SK-N-SH (cell line): ENCODE results near the gene FKBP2. TPM values are rescaled to one million over a fixed set of nuclear protein-coding genes. Genes with fewer than 3 reads are reported as not detected.

ENCODE experiments used
- CTCF ChIA-PET: fragments of 300-600, 350-600 bp; formaldehyde crosslinking; extraction: SDS; loops from one replicate; lab custom pipeline; 2021; lab: Yijun Ruan, JAX
- POLR2A ChIA-PET: fragments of 350-600 bp; sonication (Branson Sonifier 250); formaldehyde crosslinking; extraction: SDS; loops from one replicate; lab custom pipeline; 2020; ENCODE audit warnings: antibody characterized with exemption, inconsistent platforms; lab: Yijun Ruan, JAX
- DNase-seq: peaks from one replicate; pipeline ENCODE4 v3.0.0; 2012
- H2AFZ ChIP-seq: fragments of 200-600 bp; sonication (generic); 2 replicates; pipeline ENCODE4 v1.8.1; 2016; ENCODE audit warnings: antibody characterized with exemption, mild to moderate bottlenecking, low read depth
- H3F3A ChIP-seq: fragments of 200-600 bp; sonication (generic); replicated peaks from 2 replicates; pipeline ENCODE3; 2016; ENCODE audit warnings: antibody characterized with exemption, mild to moderate bottlenecking; ENCODE audit not compliant: insufficient read depth
- H3K27ac ChIP-seq, 2 experiments: fragments of 200-500 bp in 1 of 2; fragments of 200-600 bp in 1 of 2; sonication (Bioruptor generic) in 1 of 2; sonication (generic), shearing (Covaris generic) in 1 of 2; 2 replicates each; pipeline versions ENCODE4 v1.5.1 to v1.6.1; 2014 to 2016; ENCODE audit warnings: low read depth in 2 of 2, inconsistent platforms in 1 of 2, low read length in 1 of 2, mild to moderate bottlenecking in 1 of 2, mixed read lengths in 1 of 2
- H3K27me3 ChIP-seq: fragments of 200-600 bp; sonication (generic), shearing (Covaris generic); 2 replicates; pipeline ENCODE4 v1.6.1; 2016; ENCODE audit warnings: mixed run types; ENCODE audit not compliant: insufficient read depth
- H3K36me3 ChIP-seq, 2 experiments: fragments of 200-500 bp in 1 of 2; fragments of 200-600 bp in 1 of 2; sonication (Bioruptor generic) in 1 of 2; sonication (generic) in 1 of 2; replicated peaks in 1 of 2; 2 replicates each; pipeline versions ENCODE3 to v1.5.1; 2014 to 2016; ENCODE audit warnings: low read length in 1 of 2, mild to moderate bottlenecking in 1 of 2; ENCODE audit not compliant: insufficient read depth in 2 of 2, control insufficient read depth in 1 of 2
- H3K4me1 ChIP-seq, 2 experiments: fragments of 200-500 bp in 1 of 2; fragments of 200-600 bp in 1 of 2; sonication (Bioruptor generic) in 1 of 2; sonication (generic), shearing (Covaris generic) in 1 of 2; 2 replicates each; pipeline versions ENCODE4 v1.5.1 to v1.6.1; 2014 to 2016; ENCODE audit warnings: low read depth in 1 of 2, low read length in 1 of 2, mixed run types in 1 of 2; ENCODE audit not compliant: insufficient read depth in 2 of 2, control insufficient read depth in 1 of 2
- H3K4me2 ChIP-seq: fragments of 200-600 bp; sonication (generic), shearing (Covaris generic); 2 replicates; pipeline ENCODE4 v1.6.1; 2017; ENCODE audit warnings: mixed run types
- H3K4me3 ChIP-seq, 2 experiments: fragments of 200-500 bp in 1 of 2; fragments of 200-600 bp in 1 of 2; sonication (Bioruptor generic) in 1 of 2; sonication (generic), shearing (Covaris generic) in 1 of 2; 2 replicates each; pipeline versions ENCODE4 v1.5.1 to v1.8.1; 2014 to 2016; ENCODE audit warnings: low read depth in 2 of 2, inconsistent platforms in 1 of 2, low read length in 1 of 2, mild to moderate bottlenecking in 1 of 2, mixed read lengths in 1 of 2, moderate library complexity in 1 of 2
- H3K79me2 ChIP-seq: fragments of 200-600 bp; sonication (generic); 2 replicates; pipeline ENCODE4 v1.8.1; 2017; ENCODE audit warnings: mild to moderate bottlenecking; ENCODE audit not compliant: insufficient read depth
- H3K9ac ChIP-seq: fragments of 200-600 bp; sonication (generic); 2 replicates; pipeline ENCODE4 v1.6.1; 2017; ENCODE audit warnings: mixed run types
- H3K9me2 ChIP-seq: fragments of 200-600 bp; sonication (generic); 2 replicates; pipeline ENCODE4 v1.6.1; 2017; ENCODE audit warnings: mixed run types
- H3K9me3 ChIP-seq: fragments of 200-600 bp; sonication (generic); 2 replicates; pipeline ENCODE4 v1.6.1; 2017; ENCODE audit warnings: mixed run types, mild to moderate bottlenecking, moderate library complexity
- H4K20me1 ChIP-seq: fragments of 200-600 bp; sonication (generic); 2 replicates; pipeline ENCODE4 v1.6.1; 2017; ENCODE audit warnings: mild to moderate bottlenecking, mixed run types; ENCODE audit not compliant: insufficient read depth
- EP300 ChIP-seq, 2 experiments: IDR thresholded peaks; 2 replicates each; pipeline versions ENCODE4 v1.4.0 to v1.6.1; 2012; ENCODE audit warnings: borderline replicate concordance in 1 of 2, low read depth in 1 of 2, low read length in 1 of 2
- GABPA ChIP-seq: IDR thresholded peaks from 2 replicates; pipeline ENCODE4 v1.4.0; 2012; ENCODE audit warnings: low read depth, mild to moderate bottlenecking
- MEF2A ChIP-seq: IDR thresholded peaks from 2 replicates; pipeline ENCODE4 v1.4.0; 2012; ENCODE audit warnings: low read depth, borderline replicate concordance
- MXI1 ChIP-seq: IDR thresholded peaks from 2 replicates; pipeline ENCODE4 v1.6.1; 2012; ENCODE audit warnings: mild to moderate bottlenecking, low read depth, low read length, improper control_type of control experiment
- NFIC ChIP-seq: IDR thresholded peaks from 2 replicates; pipeline ENCODE4 v1.4.0; 2012; ENCODE audit warnings: borderline replicate concordance
- SMC3 ChIP-seq: IDR thresholded peaks from 2 replicates; pipeline ENCODE4 v1.6.1; 2012; ENCODE audit warnings: low read depth, low read length, improper control_type of control experiment
- TEAD4 ChIP-seq: IDR thresholded peaks from 2 replicates; pipeline ENCODE4 v1.4.0; 2012; ENCODE audit warnings: mild to moderate bottlenecking, borderline replicate concordance; ENCODE audit not compliant: insufficient read depth
- WGBS: methylation state at CpG from one replicate; pipeline ENCODE4 v1.1.6; 2017; ENCODE audit warnings: low lambda C conversion rate; 5-methylcytosine and 5-hydroxymethylcytosine counted together
- polyA plus RNA-seq, 3 experiments: library from polyadenylated mRNA; depleted of rRNA; stranded (reverse); fragments of >200 nt; gene quantifications; 2 replicates each; pipeline ENCODE4 v1.2.3, GENCODE V29; 2012
- TF ChIP-seq, protein P1 (sequence below): fragments of 150-350 bp; IDR thresholded peaks from 2 replicates; pipeline ENCODE4 v1.6.1; 2016; ENCODE audit warnings: mild to moderate bottlenecking, low read depth, low read length
- TF ChIP-seq, protein P2 (sequence below): fragments of 200-600 bp; sonication (generic); IDR thresholded peaks from 2 replicates; pipeline ENCODE4 v1.6.1; 2017; ENCODE audit warnings: antibody characterized with exemption, mild to moderate bottlenecking, moderate library complexity
- TF ChIP-seq, protein P3 (sequence below): fragments of 150-350 bp; IDR thresholded peaks from 2 replicates; pipeline ENCODE4 v1.6.1; 2017; ENCODE audit warnings: antibody characterized with exemption, low read length, low read depth, borderline replicate concordance
- TF ChIP-seq, protein P4 (sequence below): IDR thresholded peaks from 2 replicates; pipeline ENCODE4; 2012
- TF ChIP-seq, protein P5 (sequence below): IDR thresholded peaks from 2 replicates; pipeline ENCODE4 v1.6.1; 2012; ENCODE audit warnings: mild to moderate bottlenecking, low read depth, low read length, moderate library complexity

FKBP2 gene
- polyA plus RNA-seq, 1 of the 3 experiments (the other 2 are of a cell fraction) = 127 TPM

DNA sequence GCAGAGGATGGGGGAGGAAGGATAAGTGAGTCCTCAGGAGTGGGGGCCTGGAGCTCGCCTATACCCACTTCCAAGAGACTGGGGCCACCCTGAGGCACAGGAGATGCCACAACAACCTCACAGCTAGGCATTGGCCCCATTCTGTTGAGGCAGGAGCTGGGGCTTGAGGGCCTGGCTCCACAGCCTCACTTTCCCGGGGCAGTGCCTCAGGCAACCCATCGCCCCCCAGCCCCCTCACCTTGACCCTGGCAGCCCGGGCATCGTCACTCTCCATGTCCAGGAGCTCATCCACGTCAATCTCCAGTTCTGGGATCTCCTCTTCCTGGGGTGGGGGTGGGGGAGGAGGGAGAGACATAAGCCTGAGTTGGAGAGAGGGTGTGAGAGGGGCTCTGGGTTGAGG lies 4.1 kb downstream of the FKBP2 start (continued):
- TF ChIP-seq, protein P1, sequence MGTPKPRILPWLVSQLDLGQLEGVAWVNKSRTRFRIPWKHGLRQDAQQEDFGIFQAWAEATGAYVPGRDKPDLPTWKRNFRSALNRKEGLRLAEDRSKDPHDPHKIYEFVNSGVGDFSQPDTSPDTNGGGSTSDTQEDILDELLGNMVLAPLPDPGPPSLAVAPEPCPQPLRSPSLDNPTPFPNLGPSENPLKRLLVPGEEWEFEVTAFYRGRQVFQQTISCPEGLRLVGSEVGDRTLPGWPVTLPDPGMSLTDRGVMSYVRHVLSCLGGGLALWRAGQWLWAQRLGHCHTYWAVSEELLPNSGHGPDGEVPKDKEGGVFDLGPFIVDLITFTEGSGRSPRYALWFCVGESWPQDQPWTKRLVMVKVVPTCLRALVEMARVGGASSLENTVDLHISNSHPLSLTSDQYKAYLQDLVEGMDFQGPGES = no peak
- no peak for TF ChIP-seq TEAD4
- TF ChIP-seq, protein P2, sequence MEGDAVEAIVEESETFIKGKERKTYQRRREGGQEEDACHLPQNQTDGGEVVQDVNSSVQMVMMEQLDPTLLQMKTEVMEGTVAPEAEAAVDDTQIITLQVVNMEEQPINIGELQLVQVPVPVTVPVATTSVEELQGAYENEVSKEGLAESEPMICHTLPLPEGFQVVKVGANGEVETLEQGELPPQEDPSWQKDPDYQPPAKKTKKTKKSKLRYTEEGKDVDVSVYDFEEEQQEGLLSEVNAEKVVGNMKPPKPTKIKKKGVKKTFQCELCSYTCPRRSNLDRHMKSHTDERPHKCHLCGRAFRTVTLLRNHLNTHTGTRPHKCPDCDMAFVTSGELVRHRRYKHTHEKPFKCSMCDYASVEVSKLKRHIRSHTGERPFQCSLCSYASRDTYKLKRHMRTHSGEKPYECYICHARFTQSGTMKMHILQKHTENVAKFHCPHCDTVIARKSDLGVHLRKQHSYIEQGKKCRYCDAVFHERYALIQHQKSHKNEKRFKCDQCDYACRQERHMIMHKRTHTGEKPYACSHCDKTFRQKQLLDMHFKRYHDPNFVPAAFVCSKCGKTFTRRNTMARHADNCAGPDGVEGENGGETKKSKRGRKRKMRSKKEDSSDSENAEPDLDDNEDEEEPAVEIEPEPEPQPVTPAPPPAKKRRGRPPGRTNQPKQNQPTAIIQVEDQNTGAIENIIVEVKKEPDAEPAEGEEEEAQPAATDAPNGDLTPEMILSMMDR = no peak
- no peak for TF ChIP-seq MEF2A
- no peak for TF ChIP-seq MXI1

DNA sequence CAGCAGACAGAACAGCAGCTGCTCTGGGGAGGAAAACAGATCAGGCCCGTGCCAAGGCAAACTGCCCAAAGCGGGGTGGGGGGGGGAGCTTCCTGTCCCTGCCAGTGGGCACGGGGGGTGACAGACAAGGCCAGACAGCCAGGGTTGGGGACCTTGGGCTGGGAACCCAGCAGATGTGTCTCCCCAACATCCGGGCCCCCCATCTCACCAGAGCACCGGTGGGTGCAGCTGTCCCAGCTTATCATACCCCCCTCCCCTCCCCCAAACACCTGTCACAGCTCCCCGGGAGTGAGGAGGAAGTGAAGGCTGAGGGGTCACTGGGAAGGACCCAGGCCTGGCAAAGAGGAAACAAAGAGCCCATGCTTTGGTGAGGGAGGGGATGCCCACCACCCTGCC lies 4.5 kb downstream of the FKBP2 start:
- no peaks in the 10 kb centered on the region for H4K20me1 ChIP-seq
- H3K27me3 ChIP-seq = no peaks in the 10 kb centered on the region
- H3K36me3 ChIP-seq = peaks cover 10 to 14% of the 10 kb centered on the region in 2 experiments
- peaks cover 13% of the 10 kb centered on the region for H3F3A ChIP-seq
- POLR2A ChIA-PET = interaction anchor here (1.0 to 12.4 kb wide), 7 partner anchors 18 to 64 kb away, joined by 3 to 112 read pairs (median 3); partner anchors contain the start of gene ESRRA
- 0% methylated on average over 5 of the region's 6 CpGs for WGBS
- H3K4me2 ChIP-seq = peak overlapping the region; percentile 77
- peaks cover 10 to 39% of the 10 kb centered on the region in 2 experiments; a peak in 2 of 4 replicates for H3K4me1 ChIP-seq
- H3K79me2 ChIP-seq = peaks cover 48% of the 10 kb centered on the region
- no peak overlapping the region for H2AFZ ChIP-seq
- DNase-seq = no peak
- TF ChIP-seq EP300 (IDR thresholded peaks at IDR 0.05; ENCODE audit: borderline replicate concordance in 1 of 2, low read depth in 1 of 2, low read length in 1 of 2) = peak in 1 of 2 experiments; percentile 32; a peak in 1 of 4 replicates
- peak; percentile 28; the same call in 1 of the 2 replicates for TF ChIP-seq GABPA
- TF ChIP-seq, protein P3, sequence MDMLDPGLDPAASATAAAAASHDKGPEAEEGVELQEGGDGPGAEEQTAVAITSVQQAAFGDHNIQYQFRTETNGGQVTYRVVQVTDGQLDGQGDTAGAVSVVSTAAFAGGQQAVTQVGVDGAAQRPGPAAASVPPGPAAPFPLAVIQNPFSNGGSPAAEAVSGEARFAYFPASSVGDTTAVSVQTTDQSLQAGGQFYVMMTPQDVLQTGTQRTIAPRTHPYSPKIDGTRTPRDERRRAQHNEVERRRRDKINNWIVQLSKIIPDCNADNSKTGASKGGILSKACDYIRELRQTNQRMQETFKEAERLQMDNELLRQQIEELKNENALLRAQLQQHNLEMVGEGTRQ = no peak
- 0 out of 2 replicates have a peak, but pooled peaks have one; percentile 16 for TF ChIP-seq NFIC
- TF ChIP-seq SMC3 = no peak
- TF ChIP-seq, protein P4, sequence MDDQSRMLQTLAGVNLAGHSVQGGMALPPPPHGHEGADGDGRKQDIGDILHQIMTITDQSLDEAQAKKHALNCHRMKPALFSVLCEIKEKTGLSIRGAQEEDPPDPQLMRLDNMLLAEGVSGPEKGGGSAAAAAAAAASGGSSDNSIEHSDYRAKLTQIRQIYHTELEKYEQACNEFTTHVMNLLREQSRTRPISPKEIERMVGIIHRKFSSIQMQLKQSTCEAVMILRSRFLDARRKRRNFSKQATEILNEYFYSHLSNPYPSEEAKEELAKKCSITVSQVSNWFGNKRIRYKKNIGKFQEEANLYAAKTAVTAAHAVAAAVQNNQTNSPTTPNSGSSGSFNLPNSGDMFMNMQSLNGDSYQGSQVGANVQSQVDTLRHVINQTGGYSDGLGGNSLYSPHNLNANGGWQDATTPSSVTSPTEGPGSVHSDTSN = peak; percentile 26
- TF ChIP-seq, protein P5, sequence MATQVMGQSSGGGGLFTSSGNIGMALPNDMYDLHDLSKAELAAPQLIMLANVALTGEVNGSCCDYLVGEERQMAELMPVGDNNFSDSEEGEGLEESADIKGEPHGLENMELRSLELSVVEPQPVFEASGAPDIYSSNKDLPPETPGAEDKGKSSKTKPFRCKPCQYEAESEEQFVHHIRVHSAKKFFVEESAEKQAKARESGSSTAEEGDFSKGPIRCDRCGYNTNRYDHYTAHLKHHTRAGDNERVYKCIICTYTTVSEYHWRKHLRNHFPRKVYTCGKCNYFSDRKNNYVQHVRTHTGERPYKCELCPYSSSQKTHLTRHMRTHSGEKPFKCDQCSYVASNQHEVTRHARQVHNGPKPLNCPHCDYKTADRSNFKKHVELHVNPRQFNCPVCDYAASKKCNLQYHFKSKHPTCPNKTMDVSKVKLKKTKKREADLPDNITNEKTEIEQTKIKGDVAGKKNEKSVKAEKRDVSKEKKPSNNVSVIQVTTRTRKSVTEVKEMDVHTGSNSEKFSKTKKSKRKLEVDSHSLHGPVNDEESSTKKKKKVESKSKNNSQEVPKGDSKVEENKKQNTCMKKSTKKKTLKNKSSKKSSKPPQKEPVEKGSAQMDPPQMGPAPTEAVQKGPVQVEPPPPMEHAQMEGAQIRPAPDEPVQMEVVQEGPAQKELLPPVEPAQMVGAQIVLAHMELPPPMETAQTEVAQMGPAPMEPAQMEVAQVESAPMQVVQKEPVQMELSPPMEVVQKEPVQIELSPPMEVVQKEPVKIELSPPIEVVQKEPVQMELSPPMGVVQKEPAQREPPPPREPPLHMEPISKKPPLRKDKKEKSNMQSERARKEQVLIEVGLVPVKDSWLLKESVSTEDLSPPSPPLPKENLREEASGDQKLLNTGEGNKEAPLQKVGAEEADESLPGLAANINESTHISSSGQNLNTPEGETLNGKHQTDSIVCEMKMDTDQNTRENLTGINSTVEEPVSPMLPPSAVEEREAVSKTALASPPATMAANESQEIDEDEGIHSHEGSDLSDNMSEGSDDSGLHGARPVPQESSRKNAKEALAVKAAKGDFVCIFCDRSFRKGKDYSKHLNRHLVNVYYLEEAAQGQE = no peak
- TF ChIP-seq TEAD4 = 0 out of 2 replicates have a peak, but pooled peaks have one; percentile 15
- TF ChIP-seq MXI1 = no peak; the same call in 1 of the 2 replicates
- H3K4me3 ChIP-seq = peak overlapping the region; percentile 75 to 98
- H3K9me3 ChIP-seq = no peaks in the 10 kb centered on the region
- H3K9ac ChIP-seq = peak overlapping the region; percentile 72; the same call in 1 of the 2 replicates
- no peaks in the 10 kb centered on the region for H3K9me2 ChIP-seq
- CTCF ChIA-PET = interaction anchor here (1.0 to 3.4 kb wide), 6 partner anchors 15 to 1084 kb away, joined by 3 to 20 read pairs (median 8); partner anchors contain the start of genes DNAJC4 and ESRRA
- H3K27ac ChIP-seq = peak overlapping the region; percentile 63 to 89
